ENCODE results near the gene PPP6R3. TPM values are rescaled to one million over a fixed set of nuclear protein-coding genes. Genes with fewer than 3 reads are reported as not detected.

Gene PPP6R3
- polyA plus RNA-seq, 1 donor (not counting 4 experiments of a cell fraction or from before 2014, with no cell fraction given): 50.2 TPM

DNA sequence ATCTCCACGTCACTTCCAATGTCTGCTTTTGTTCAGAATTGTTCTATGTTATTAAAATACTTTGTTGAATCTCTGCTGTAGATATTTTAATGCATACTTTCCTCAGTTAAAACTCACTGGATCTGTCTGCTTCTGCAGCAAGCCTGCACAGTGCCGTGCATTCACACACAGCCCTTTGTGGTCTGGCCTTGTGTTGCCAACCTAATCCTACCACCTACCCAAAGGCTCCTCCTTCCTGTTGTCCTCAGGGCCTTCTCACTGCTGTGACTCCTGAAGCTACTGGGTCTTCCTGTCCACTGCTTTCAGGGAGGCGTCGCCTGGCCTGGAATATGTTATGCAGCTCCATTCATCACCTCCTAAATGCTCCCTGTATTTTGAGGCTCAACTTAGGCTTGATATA, 67.0 kb downstream of the PPP6R3 start:
- H3K27ac ChIP-seq (ENCODE audit: control insufficient read depth, insufficient read depth, low read length): no peak overlapping the region
- H3K9me3 ChIP-seq (ENCODE audit: control insufficient read depth, low read depth, low read length): no peaks in the 10 kb centered on the region
- peaks cover 11% of the 10 kb centered on the region for H4K20me1 ChIP-seq (ENCODE audit: control insufficient read depth, extremely low read depth, insufficient read depth, low read length)
- H3K4me1 ChIP-seq (ENCODE audit: control insufficient read depth, extremely low read depth, insufficient read depth, low read length): peaks cover 6% of the 10 kb centered on the region
- dilution Hi-C loops (cut with MboI; ENCODE audit: extremely low pct_ligation_motif_present, low sequenced_read_pairs): no loop called here
- FAIRE-seq (no peak), DNase-seq (ENCODE audit: low read depth, low spot score) (no peak)
- H3K4me2 ChIP-seq (ENCODE audit: control insufficient read depth, extremely low read depth, insufficient read depth, low read depth, low read length): no peak overlapping the region
- no peaks in the 10 kb centered on the region for H3K27me3 ChIP-seq (ENCODE audit: control insufficient read depth, extremely low read depth, insufficient read depth, low read length)
- no peak overlapping the region for H3K4me3 ChIP-seq (ENCODE audit: control insufficient read depth in 2 of 3, extremely low read depth in 1 of 3, insufficient read depth in 2 of 3, low read depth in 1 of 3, low read length in 3 of 3)
- H2AFZ ChIP-seq (ENCODE audit: control insufficient read depth, low read length): no peak overlapping the region
- H3K9ac ChIP-seq (ENCODE audit: control insufficient read depth, extremely low read depth, insufficient read depth, low read length): no peak overlapping the region
- H3K9me1 ChIP-seq (ENCODE audit: control insufficient read depth, extremely low read depth, insufficient read depth, low read length): peaks cover 3% of the 10 kb centered on the region
- no peak for TF ChIP-seq EZH2 (IDR thresholded peaks at IDR 0.05; ENCODE audit: low read length)
- peaks cover 72% of the 10 kb centered on the region for H3K79me2 ChIP-seq (ENCODE audit: control insufficient read depth, insufficient read depth, low read length)
- peaks cover 16 to 36% of the 10 kb centered on the region in 2 experiments for H3K36me3 ChIP-seq (ENCODE audit: control insufficient read depth in 2 of 2, extremely low read depth in 1 of 2, insufficient read depth in 2 of 2, low read length in 2 of 2)

DNA sequence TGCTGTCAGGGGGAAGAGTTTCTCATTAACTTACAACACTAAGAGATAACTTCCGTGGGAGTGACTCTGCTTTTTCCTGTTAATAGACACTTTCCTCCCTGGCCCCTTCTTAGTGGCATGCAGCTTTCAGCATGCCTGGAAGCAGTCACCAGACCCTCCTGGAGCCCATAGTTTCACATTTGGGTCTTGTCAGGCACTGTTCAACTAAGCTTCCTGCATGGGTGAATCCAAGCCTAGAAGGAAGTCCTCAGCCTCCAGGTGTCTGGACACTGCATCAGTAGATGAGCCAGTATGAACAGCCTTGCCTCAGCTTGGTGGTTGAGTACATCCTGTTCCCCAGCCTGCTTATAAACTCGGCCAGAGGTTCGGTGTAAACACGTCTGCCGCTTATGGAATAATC, 68.1 kb downstream of the PPP6R3 start:
- Histone ChIP-seq H3K4me3 (ENCODE audit: control insufficient read depth in 2 of 3, extremely low read depth in 1 of 3, insufficient read depth in 2 of 3, low read depth in 1 of 3, low read length in 3 of 3) (no peak overlapping the region), H4K20me1 (ENCODE audit: control insufficient read depth, extremely low read depth, insufficient read depth, low read length) (peaks cover 11% of the 10 kb centered on the region), H3K27ac (ENCODE audit: control insufficient read depth, insufficient read depth, low read length) (no peak overlapping the region), H3K9me1 (ENCODE audit: control insufficient read depth, extremely low read depth, insufficient read depth, low read length) (peaks cover 3% of the 10 kb centered on the region), H3K79me2 (ENCODE audit: control insufficient read depth, insufficient read depth, low read length) (peaks cover 74% of the 10 kb centered on the region), H2AFZ (ENCODE audit: control insufficient read depth, low read length) (no peak overlapping the region), H3K9me3 (ENCODE audit: control insufficient read depth, low read depth, low read length) (no peaks in the 10 kb centered on the region), H3K9ac (ENCODE audit: control insufficient read depth, extremely low read depth, insufficient read depth, low read length) (no peak overlapping the region), H3K4me2 (ENCODE audit: control insufficient read depth, extremely low read depth, insufficient read depth, low read depth, low read length) (no peak overlapping the region), H3K27me3 (ENCODE audit: control insufficient read depth, extremely low read depth, insufficient read depth, low read length) (no peaks in the 10 kb centered on the region), H3K4me1 (ENCODE audit: control insufficient read depth, extremely low read depth, insufficient read depth, low read length) (peaks cover 6% of the 10 kb centered on the region), H3K36me3 (ENCODE audit: control insufficient read depth in 2 of 2, extremely low read depth in 1 of 2, insufficient read depth in 2 of 2, low read length in 2 of 2) (peaks cover 17 to 29% of the 10 kb centered on the region in 2 experiments)
- dilution Hi-C loops (cut with MboI; ENCODE audit: extremely low pct_ligation_motif_present, low sequenced_read_pairs): no loop called here
- no peak for FAIRE-seq
- DNase-seq (ENCODE audit: low read depth, low spot score): no peak
- TF ChIP-seq EZH2 (IDR thresholded peaks at IDR 0.05; ENCODE audit: low read length): no peak
- TF ChIP-seq, protein P1, sequence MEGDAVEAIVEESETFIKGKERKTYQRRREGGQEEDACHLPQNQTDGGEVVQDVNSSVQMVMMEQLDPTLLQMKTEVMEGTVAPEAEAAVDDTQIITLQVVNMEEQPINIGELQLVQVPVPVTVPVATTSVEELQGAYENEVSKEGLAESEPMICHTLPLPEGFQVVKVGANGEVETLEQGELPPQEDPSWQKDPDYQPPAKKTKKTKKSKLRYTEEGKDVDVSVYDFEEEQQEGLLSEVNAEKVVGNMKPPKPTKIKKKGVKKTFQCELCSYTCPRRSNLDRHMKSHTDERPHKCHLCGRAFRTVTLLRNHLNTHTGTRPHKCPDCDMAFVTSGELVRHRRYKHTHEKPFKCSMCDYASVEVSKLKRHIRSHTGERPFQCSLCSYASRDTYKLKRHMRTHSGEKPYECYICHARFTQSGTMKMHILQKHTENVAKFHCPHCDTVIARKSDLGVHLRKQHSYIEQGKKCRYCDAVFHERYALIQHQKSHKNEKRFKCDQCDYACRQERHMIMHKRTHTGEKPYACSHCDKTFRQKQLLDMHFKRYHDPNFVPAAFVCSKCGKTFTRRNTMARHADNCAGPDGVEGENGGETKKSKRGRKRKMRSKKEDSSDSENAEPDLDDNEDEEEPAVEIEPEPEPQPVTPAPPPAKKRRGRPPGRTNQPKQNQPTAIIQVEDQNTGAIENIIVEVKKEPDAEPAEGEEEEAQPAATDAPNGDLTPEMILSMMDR (optimal IDR thresholded peaks at IDR 0.05 in 1 of 3, IDR thresholded peaks at IDR 0.05 in 1 of 3, conservative IDR thresholded peaks at IDR 0.05 in 1 of 3; ENCODE audit: extremely low read depth in 1 of 3, insufficient read depth in 2 of 3, low read length in 3 of 3): no peak

DNA sequence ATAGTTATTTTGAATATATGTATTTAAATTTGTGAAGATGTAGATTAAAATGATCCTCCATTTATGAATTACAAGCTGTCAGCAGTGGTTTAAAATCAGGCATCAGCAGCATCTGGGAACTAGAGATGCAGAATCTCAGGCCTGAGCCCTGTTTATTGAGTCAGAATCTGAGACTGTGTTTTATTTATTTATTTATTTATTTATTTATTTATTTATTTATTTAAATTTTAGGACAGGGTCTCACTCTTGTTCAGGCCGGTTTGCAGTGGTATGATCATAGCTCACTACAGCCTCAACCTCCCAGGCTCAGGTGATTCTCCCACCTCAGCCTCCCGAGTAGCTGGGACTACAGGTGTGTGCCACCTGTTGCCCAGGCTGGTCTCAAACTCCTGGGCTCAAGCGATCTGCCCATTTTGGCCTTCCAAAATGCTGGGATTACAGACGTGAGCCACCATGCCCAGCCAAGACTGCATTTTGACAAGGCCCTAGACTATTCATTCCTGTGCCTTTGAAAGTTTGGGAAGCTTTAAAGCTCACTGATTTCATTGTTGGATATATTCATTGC, 70.7 kb downstream of the PPP6R3 start:
- peaks cover 3% of the 10 kb centered on the region for H3K9me1 ChIP-seq (ENCODE audit: control insufficient read depth, extremely low read depth, insufficient read depth, low read length)
- peaks cover 10% of the 10 kb centered on the region for H4K20me1 ChIP-seq (ENCODE audit: control insufficient read depth, extremely low read depth, insufficient read depth, low read length)
- no peaks in the 10 kb centered on the region for H3K9me3 ChIP-seq (ENCODE audit: control insufficient read depth, low read depth, low read length)
- TF ChIP-seq, protein P1 (optimal IDR thresholded peaks at IDR 0.05 in 1 of 3, IDR thresholded peaks at IDR 0.05 in 1 of 3, conservative IDR thresholded peaks at IDR 0.05 in 1 of 3; ENCODE audit: extremely low read depth in 1 of 3, insufficient read depth in 2 of 3, low read length in 3 of 3): no peak
- no peak for TF ChIP-seq EZH2 (IDR thresholded peaks at IDR 0.05; ENCODE audit: low read length)
- no peak for DNase-seq (ENCODE audit: low read depth, low spot score)
- no peak overlapping the region for H3K9ac ChIP-seq (ENCODE audit: control insufficient read depth, extremely low read depth, insufficient read depth, low read length)
- H3K79me2 ChIP-seq (ENCODE audit: control insufficient read depth, insufficient read depth, low read length): peaks cover 80% of the 10 kb centered on the region
- H3K4me1 ChIP-seq (ENCODE audit: control insufficient read depth, extremely low read depth, insufficient read depth, low read length): no peaks in the 10 kb centered on the region
- H3K4me2 ChIP-seq (ENCODE audit: control insufficient read depth, extremely low read depth, insufficient read depth, low read depth, low read length): no peak overlapping the region
- no peak overlapping the region for H3K4me3 ChIP-seq (ENCODE audit: control insufficient read depth in 2 of 3, extremely low read depth in 1 of 3, insufficient read depth in 2 of 3, low read depth in 1 of 3, low read length in 3 of 3)
- dilution Hi-C loops (cut with MboI; ENCODE audit: extremely low pct_ligation_motif_present, low sequenced_read_pairs): no loop called here
- no peak overlapping the region for H3K27ac ChIP-seq (ENCODE audit: control insufficient read depth, insufficient read depth, low read length)
- H2AFZ ChIP-seq (ENCODE audit: control insufficient read depth, low read length): no peak overlapping the region
- peaks cover 18 to 23% of the 10 kb centered on the region in 2 experiments for H3K36me3 ChIP-seq (ENCODE audit: control insufficient read depth in 2 of 2, extremely low read depth in 1 of 2, insufficient read depth in 2 of 2, low read length in 2 of 2)
- H3K27me3 ChIP-seq (ENCODE audit: control insufficient read depth, extremely low read depth, insufficient read depth, low read length): no peaks in the 10 kb centered on the region
- no peak for FAIRE-seq
